ENCODE results near the gene SERPINB8.

The SERPINB8 gene

DNA sequence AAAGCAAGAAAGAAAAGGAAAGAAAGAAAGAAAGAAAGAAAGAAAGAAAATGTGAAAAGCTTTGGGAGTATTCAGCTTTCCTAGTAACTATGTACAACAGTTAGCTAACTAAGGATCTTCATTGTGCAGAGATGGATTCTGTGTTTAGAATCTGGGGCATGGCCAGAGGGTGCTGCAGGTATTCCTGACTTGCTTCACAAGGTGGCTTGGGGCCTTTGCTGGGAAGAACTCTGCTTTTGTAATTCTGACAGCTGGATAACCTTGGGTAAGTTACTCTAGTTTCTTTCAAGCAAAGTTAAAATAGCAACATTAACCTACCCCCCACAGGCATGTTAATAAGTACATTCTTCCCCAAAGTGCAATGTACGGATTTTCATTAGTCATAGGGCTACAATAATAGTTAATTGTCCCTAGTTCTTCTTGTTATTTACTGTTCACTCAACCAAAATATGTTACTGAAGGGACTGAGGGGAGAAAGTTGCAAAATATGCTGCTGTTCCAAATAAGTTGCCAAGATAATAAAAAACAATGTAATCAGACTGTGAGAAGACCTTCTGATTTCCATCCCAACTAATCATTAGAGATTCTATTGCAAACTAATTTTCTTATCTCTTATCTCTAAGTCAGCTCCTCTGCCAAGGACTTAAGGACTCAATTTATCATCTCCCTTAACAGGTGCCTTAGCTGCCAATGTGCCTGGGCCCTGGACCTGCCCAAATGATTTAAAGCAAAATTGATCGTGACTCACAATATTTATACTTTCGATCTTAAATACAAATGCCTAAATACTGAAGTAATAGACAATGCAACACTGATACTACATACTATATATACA lies 50.3 kb downstream of the SERPINB8 start:
- no peak for DNase-seq (ENCODE audit: low spot score)

DNA sequence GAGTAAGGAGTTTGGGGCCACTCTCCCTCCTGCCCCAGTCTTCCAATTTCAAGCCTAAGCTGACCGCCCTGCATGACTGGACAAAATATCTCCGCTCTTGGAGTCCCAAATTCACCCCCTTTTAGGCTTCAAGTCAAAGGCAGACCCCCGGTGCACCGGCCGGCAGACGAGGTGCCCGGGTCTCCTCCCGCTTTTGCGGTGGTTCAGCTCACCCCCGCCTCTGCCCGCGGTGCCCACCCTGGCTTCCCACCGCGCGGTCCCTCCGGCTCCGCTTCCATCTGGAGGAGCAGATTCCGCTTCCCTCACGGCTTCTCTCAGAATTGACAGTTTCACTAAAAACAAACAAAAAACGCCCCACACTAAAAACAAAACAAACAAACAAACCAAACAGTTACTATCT lies 56.5 kb downstream of the SERPINB8 start:
- no peak for DNase-seq (ENCODE audit: low spot score)

DNA sequence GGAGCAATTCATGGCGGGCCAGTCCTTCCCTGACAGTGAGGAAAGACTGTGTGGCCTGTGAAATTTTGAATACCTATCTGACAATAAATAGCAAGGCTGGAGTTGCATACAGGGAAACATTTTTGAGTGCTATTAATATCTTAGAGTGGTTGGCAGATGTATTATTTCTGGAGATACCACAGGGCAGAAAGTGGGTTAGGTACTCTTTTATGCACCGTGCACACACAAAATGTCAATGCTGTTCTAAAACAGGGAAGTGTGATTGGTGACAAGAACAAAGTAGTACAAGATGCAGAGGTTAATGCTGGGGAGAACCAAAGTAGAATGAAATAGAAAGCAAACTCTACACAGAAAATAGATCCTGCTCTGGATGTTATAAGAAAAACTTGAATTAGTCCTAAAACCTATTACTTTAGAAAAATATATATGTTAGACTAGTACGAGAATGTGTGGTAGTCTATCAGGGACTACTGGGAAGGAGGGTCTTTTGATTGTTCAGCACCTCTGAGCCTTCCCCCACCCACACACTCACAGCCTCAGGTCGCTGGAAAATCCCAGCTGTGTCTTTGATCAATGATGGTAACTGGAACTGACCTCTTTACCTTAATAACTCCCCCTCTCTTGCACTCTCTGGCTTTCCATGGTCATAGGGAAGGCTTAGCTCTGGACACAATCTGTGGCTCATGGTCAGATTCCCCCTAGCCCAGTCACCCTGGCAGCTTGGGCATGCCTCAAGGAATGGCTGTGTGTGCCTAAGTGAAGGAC lies 58.2 kb downstream of the SERPINB8 start:
- DNase-seq (ENCODE audit: low spot score): no peak

DNA sequence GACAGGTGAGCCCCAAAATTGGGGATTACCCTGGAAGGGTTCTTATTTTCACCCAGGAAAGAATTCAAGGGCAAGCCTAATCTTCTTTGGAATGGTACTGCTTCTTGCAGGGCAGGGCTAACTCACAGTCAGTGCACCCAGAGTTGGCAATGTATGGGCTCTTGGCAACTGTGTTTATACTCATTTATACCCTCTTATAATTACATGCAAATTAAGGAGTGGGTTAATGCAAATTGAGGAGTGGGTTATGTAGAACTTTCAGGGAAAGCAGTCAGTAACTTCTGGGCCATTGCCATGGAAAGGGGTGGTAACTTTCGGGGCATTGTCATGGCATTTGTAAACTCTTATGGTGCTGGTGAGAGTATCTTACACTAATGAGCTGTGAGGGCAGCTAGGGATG lies 59.2 kb downstream of the SERPINB8 start:
- DNase-seq (ENCODE audit: low spot score): no peak

DNA sequence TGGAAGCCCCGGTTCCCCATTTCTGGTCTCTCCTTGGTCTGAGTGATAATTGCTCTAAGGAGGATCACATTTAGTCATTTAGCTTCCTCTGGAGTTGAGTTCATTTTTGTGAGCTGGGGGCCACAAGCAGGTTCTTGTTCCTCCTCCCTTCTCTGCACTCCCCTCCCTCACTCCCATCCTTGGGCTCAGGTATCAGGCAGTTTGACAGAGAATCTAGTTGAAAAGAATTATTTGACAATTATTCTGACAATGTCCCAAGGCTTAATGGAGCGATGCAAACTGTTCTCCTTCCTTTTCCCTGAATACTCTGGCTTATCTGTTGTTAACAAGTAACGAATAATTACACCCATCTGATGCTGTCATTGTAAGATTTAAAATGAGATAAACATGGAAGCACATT lies 61.5 kb downstream of the SERPINB8 start:
- DNase-seq (ENCODE audit: low spot score): no peak

DNA sequence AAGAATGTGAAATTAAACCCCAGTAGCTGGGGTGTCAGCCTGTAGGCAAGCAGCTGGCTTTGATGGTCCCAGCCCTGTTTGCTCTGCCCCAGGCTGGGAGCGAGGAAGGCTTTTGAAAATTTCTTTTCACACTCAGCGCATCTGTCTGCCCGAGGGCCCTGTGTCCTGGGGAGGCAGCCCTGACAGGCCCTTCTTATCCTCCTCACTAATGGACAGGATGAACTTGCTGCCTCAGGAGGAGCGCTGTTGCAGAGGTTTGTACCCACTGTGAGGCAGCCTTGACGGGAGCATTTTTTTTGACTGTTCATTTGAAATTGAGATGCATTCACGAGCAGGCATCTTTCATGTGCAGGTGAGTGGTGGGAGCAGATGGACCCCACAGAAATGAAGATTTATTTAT lies 62.4 kb downstream of the SERPINB8 start:
- no peak for DNase-seq (ENCODE audit: low spot score)

DNA sequence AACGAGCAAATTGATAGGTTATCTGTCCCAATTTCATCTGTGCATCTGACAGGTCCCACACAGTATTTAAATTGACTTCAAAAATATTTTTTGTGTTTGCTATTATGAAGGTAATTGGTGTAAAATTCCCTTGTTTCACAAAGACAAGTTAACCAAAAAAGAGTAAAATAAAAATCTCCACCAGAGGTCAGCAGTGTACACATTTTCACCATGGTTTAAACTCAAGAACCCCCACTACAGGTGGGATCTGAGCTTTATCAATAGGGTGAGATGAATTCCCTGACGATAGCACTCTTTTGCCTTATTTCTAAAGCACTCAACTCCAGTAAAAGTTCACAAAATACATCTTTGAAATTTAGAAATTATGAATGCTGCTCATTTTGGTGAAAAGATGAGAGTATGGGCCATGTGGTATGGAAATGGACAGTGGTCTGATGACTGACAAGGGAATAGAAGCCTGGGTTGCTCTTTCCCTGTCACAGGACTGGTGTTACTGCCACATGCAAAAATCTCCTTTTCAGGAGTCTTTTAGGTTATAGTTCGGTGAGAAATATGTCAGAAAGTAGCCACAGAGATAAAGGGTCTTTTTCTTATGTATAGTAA lies 68.0 kb downstream of the SERPINB8 start:
- DNase-seq (ENCODE audit: low spot score): no peak

All from Ammon's horn (tissue), 1 donor.